Skin of body (tissue), 2 donors: ENCODE data around the gene RPS21. TPM values are rescaled to one million over a fixed set of nuclear protein-coding genes. Genes with fewer than 3 reads are reported as not detected.

Experiments used
- DNase-seq: peaks from one replicate; lab custom pipeline; 2025; lab: John Stamatoyannopoulos, UW
- total RNA-seq: library from RNA; depleted of rRNA; stranded (reverse); fragments of >200 nt; gene quantifications from one replicate; pipeline ENCODE4 v1.2.3, GENCODE V29; 2014

RPS21 gene
- total RNA-seq: 742 TPM

DNA sequence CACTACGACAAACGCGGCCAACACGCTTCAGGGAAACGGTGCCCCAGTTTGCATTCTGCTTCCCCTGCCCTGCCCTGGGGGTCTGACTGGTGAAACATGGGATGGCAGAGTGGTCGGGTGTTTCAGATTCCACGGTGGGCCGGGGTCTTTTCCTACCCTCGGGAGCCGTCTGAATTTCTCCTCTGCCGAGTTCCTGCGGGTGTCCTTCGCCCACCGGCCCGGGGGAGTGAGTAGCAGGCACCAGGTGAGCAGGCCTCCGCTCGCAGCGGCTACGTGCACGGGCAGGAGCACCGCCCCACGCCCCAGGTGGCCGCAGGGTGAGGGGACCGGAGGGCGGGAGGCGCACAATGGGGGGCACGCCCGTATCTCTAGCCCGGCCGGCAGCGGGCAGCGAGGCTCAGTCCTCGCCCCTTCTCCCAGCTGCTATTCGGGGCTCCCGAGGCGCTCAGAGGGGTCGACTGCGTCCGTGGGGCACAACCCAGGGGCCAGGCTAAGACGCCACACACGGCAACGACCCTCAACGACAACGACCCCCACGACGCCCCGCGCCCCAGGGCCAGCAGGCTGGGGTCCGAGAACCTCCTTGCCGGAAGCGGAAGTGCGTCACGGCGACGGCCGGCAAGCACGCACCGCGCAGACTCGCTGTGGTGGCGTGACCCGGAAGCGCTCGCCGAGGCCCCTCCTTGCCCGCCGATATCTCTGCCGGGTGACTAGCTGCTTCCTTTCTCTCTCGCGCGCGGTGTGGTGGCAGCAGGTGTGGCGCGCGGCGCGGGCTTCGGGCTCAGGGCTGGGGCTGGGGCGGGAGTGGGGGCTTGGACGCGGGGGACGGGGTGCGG lies at the start of gene RPS21:
Gene RPS21 (plus strand): TSS at position 721 of the 836 bp plus-strand sequence. CDS start 236 bp downstream, outside the sequence.
- DNase-seq: peak; percentile 90

DNA sequence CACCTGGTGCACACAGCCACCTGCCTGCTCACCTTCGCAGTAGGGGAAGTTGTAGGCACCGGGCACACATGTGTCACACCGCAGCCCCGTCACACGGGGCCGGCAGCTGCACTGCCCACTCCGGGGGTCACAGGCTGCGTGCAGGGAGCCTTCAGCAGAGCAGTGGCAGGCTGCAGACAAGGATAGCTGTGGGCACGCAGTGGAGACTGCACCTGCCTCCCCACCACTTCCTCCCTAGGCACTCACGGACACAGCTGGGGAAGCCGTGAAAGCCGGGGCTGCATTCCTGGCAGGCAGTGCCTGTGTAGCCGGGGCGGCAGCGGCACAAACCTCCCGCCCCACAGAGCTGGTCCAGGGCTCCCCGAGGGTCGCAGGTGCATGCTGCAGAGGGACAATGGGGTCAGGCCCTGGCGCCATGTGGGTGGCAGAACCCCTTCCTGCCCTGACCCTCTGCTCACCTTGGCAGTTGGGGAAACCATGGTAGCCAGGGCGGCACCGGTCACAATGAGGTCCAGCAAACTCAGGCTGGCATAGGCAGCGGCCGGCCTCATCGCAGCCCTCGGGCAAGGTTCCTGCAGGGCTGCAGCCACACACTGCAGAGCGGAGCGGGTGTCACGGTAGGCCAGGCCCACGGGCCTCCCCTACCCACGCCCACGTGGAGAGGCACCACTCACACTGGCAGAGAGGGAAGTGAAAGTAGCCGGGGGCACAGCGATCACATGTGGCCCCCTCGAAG lies 49.2 kb upstream of the RPS21 start:
- no peak for DNase-seq

DNA sequence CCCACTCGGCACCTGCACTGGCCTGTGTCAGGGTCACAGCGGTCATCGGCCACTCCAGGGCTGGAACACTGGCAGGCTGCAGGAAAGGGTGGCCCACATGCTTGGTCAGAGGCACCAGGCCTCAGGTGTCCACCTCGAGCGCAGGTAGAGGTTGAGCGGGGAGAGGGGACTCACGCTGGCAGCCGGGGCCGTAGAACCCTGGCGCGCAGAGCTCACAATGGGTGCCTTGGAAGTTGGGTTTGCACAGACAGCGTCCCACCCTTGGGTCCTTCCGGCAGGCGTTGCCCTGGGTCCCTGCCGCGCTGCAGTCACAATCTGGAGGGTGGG lies 48.6 kb upstream of the RPS21 start:
- no peak for DNase-seq

DNA sequence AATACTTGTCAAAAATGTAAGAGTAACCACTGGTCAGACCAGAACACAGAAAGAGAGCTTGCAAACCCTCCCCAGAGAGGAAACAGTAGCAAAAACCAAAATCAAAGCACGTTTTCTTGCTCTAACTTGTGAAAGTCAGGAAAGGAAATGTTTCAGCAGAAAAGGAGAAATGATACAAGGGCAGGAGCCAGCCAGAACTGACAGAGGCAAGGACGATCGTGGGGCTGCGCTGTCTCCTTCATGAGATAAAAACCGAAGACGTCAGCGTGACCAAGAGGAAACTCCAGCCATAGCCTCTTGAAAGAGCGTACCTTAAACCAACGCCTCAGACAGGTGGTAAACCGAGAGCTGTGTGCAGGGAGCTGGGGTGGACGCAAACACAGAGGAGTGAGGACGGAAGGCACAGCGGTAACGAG lies 47.2 kb upstream of the RPS21 start:
- no peak for DNase-seq

DNA sequence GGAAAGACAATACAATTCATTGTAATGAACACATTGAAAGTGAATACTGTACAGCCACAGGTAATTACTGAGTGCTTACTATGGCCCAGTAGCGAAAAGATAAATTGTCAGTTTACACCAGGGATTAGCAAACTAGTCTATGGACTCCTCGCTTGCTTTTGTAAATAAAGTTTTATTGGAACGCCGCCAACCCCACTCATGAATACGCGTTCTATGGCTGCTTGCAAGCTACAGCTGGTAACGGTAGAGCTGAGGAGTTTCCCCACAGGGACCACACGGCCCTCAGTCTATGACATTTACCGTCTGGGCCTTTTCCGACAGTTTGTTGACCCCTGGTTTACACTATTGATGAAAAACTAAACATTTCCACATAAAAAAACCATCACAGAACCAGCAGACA lies 44.0 kb upstream of the RPS21 start:
- no peak for DNase-seq

DNA sequence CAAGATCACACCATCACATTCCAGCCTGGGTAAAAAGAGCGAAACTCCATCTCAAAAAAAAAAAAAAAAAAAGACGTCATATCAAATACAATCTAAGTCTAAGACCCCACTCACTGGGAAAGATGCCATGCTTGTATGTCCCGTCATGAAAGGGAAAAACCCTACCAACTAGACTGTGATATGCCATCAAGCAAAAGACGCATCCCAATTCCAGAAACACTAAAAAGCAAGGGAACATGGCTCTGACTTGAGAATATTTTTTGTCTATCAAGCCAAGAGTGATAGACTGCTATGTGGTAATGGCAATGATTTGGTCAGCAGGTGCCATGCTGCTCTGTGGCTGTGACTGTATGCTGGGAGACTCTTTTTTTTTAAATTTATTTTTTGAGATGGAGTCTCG lies 42.8 kb upstream of the RPS21 start:
- DNase-seq: no peak

DNA sequence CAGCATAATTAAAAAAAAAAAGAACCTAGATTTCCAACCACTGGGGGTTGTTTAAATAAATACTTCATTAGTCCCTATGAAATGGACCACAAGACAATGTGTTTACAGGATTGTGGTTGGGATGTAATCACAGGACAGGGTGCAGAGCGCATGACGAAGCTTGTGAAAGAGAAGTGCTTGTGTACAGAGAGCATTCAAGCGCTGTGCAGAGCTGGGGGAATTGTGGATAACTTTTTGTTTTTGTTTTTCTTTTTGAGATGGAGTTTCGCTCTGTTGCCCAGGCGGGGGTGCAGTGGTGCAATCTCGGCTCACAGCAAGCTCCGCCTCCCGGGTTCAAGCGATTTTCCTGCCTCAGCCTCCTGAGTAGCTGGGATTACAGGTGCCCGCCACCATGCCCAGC lies 42.1 kb upstream of the RPS21 start:
- DNase-seq: no peak

DNA sequence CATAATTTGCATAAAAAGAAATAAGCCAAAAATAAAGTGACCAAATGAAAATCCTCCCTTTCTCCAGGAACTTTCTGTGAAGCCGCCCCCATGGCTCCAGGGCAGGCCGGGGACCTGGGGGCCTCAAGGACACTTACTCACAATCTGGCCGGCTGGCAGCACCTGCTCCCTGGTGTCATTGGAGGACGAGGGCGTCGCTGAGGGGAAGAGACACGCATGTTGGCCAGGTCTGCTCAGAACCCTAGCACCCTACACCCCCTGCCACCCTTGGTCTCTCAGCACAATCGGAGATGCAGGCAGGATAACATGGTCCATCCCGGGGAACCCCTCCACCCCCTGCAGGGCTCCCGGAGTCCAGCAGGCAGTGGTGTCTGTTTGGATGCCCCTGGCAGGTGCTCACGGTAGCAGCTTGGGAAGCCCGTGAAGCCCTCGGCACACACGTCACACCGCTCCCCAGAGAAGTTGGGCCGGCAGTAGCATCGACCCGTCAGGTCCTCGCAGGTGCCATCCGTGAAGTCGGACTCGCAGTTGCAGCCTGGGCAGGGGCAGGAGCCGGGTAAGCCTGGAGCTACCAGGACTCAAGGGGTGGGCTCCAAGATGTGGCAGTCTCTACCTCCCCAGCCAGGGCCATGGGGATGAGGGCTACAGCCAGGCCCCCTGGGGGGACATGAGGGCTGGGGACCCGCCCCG lies 41.1 kb upstream of the RPS21 start:
- no peak for DNase-seq

DNA sequence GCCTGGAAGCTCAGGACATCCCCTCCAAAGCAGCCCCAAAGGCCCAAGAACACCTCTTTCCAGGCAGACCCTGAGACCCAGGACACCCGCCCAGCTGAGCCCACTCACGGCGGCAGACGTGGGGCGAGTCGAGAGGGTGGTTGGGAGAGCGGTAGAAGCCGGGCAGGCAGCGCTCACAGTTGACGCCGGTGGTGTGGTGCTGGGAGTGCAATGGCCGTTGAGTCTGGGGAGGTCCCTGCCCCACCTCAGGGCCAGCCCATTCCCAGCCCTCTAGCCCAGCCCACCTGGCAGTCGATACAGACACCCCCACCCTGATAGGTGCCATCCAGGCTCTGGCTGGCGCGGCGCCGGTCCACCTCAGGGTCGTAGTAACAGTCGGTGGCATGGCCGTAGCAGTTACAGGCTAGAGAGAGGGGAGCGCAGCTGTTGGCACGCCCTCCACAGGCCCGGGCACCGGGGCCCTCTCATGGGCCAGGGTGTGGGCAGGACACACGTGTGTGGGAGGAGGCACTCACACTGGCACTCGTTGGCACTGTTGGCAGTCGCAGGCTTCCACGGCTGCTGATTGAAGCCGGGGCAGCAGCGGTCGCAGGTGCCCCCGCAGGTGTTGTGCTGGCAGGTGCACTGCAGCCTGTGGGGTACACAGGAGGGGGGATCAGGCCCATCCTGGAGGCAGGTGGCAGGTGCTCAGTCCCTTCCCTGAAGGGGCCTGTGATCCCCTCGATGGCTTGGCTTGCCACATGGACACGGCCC lies 40.3 kb upstream of the RPS21 start:
- DNase-seq: no peak

DNA sequence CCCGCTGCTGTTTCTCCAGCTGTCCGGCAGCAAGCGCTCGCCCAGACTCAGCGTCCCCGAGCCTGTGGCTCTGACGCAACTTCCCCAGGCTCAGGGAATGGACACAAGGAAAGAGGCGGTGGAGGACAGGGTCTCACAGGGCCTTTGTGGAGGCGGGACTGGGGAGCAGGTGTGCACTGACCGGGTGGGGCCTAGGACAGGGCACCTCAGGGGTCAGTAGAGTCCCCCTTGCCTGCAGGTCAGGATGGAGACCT lies 39.8 kb upstream of the RPS21 start:
- no peak for DNase-seq

DNA sequence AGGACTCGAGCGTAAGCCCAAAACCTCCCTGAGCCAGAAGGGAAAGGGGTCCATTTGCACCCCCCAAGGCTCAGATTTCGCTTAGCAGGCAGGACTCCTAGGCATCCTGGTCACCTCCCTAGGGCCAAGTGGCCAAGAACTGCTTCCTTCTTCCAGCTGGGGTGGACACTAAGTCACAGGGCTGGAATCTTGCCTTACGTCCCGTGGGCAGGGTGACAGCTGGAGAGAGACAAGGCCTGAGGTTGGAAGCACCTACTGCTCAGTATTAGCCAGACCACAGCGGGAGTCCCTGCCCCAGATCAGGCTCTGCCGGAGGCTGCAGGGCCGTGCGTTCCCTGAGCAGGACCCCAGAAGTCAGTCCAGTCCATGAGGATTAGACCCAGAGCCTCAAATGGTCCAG lies 39.5 kb upstream of the RPS21 start:
- DNase-seq: no peak

DNA sequence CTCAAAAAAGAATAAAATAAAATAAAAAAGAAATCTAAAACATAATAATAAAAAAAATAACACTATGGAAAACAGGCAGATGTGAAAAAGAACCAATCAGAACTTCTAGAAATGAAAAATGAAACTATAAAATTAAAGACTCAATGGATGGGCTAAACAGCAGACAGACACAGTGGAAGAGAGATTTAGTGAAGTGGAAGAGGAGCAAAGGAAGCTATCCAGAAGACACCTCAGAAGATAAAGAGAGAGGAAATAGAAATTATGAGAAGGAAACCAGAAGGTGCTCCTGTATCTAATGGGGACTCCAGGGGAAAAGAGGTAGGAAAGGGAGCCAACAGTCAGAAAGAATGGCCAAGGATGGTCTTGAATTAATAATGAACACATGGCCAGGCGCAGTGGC lies 38.3 kb upstream of the RPS21 start:
- no peak for DNase-seq

DNA sequence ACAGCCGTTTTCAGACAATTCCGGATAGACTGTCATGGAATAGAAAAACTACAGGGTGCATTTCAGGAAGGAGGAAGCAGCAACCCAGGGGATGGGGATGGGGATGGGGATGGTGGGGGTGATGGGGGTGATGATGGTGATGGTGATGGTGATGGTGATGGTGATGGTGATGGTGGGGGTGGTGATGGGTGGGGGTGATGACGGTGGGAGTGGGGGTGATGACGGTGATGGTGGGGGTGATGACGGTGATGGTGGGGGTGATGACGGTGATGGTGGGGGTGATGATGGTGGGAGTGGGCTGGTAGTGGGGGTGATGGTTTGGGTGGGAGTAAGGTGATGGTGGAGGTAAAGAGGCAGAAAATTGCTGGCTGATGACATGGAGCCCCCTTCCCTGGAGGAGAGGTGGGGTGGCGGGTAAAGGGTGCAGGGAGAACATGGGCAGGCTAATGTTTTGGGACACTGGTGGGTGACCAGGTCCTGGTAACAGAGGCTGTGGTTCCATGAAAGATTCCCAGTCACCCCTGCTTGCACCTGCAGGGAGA lies 37.3 kb upstream of the RPS21 start:
- DNase-seq: no peak

DNA sequence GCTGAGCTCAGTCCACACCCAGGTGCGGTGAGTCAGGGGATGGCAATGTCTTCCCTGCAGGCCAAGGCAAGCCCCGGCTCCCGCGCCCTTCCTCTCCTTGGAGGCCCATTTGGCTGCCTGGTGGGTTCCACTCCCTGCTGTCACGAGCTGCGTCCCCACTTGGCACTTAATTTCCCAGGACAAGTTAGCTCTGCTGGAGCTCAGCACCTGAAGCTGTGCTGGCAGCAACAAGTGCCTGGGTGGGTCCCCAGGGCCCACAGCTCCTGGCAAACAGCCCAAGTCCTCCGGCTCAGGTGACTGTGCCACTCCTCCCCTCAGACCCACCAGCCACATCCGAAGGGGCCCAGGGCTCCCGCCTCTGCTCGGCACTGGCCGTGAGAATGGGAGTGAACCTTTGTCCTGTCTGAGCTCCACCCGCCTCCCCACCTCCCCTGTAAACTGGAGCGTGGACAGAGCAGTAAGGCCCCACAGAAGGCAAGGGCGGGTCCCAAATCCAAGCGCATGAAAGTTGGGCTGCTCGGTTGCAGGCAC lies 36.7 kb upstream of the RPS21 start:
- DNase-seq: no peak

DNA sequence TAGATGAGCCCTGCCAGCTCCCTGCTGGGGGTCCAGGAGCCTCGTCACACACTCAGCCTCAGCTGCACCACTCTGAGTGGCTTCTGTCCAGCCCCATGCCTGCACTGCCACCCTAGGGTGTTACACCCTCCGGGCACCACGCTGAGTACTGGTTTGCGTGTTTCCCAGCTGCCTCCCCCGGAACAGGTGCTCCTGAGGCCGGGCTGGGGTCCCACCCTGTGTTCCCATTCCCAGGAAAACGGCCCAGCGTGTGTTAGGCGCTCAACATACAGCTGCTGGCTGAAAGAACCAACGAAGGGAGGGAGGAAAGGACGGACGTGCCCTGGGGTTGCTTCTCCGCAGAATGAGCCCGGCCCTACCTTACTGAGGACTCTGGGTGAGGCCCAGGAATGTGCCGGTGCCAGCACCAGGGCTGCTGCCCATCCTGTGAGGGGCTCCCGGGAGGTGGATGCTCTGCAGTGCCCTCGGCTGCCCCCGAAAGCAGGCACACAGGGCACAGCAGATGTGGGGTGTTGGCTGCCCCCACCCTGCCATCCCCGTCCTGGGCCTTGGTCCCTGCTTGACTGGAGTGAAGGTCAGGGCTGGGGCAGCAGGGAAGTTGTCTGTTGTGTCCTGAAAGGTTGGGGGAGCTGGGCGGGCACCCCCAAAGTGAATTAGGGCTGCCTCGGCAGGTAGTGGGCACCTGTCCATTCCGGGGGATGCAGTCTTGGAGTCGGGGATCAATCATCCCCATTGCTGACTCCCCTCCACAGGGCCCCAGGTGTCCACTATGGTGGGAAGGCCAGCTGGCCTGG lies 36.1 kb upstream of the RPS21 start:
- no peak for DNase-seq

DNA sequence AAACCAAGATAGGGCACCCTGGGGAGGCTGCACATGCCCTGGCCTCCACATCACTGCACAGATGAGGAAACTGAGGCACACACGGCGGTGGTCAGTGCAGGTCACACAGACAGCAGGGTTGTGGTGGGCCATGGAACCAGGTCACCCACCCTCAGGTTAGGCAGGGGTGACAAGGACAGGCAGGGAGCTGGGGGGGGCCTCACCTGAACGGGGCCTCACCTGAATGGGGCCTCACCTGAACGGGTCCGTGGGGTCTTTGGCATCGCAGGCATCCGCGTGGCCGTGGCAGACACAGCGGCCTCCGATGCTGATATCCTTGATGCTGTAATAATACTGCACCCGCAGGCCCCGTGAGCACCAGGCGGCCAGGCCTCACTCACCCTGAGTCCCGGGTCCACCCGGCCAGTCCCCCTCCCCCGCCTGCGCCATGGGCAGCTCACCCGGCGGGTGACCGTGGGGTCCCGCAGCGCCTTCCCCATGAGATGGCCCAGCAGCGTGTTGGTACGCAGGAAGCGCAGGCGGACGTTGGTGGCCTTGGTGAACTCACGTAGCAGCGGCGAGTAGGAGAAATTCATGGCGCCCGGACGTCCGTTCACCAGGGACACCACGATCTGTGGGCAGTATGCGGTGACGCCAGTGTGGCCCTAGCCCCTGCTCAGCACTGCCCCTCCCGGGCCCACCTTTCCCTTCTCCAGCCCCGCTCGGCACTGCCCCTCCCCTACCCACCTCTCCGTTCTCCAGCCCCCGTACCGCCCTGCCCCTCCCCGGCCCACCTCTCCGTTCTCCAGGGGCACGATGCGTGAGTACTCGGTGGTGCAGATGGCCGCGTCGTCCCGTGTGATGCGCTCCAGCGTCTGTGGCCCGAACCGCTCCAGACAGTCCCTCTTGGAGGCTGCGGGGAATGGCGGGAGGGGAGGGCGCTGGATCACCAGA lies 35.2 kb upstream of the RPS21 start:
- no peak for DNase-seq

DNA sequence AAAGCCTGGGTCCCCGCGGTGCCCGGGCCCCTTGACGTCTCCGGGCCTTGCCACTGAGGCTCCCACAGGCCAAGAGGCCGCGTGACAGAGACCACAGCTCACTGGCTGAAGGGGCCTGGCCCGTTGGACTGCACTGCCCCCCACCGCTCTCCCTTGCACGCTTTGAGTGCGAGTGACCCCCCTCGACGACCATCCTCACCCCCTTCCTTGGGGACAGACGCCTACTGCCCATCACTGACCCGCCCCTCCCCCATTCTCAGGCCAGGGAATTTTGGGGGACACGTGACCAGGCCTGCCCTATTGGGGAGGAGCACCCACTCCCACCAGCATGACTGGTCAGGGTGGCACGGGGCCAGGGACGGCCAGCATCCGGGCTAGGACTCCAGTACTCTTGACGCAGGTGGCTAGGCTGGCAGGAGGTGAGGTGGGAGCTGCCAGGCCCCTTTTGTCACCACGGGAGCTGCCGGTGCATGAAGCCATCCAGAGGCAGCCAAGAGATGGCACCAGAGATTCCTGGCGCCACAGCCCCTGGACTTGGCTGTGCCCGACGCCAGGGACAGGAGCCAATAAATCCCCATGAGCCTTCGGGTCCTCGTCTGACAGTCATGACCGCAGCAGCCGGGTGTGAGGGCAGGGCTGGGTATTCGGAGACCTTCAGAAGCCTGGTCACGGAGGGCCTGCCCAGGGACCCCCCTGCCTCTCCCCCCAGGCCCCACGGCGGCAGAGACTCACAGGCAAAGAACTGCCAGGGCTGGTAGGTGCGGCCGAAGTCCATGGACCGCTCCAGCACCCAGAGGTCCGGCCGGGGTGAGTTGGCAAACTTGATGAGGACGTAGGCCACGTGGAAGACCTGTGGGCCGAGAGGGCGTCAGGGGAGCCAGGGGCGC lies 34.3 kb upstream of the RPS21 start:
- DNase-seq: no peak

DNA sequence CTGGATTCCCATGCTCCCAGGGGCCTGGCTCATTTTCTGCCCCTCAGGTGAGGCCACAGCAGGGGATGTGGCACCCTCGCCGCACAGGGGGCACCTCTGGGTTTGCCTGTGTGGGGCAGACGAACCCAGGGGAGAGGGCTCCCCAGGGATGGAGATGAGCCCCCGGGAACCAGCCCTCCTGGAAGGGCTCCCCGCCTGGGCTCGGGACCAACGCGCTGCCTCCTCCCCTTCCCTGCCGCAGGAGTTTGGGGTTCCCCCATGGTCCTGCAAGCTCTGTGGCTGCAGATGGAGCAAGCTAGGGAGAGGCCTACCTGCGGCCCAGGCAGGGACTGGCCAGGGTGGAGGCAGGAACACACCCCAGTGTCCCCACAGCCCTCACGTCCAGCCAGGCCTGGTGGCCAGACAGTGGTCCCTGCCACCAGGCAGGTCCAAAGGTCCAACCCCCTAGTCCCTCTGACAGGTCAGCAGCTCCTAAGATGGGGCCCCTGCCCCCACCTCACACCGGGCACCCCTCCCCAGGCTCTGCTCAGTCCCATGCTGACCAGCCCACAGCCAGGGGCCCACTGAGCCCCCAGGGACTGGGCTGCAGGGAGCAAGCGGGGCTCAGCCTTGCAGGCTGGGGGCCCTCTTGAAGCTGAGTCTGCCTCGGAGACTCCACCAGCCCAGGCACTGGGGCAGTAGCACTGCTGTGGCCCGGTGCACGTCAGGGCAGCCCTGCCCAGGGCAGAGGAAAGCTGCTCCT lies 33.4 kb upstream of the RPS21 start:
- DNase-seq: no peak
